ENCODE measurements around the gene AUP1. TPM values are rescaled to one million over a fixed set of nuclear protein-coding genes. Genes with fewer than 3 reads are reported as not detected.

Gene AUP1
- polyA plus RNA-seq, 1 donor from 2014 or later = 153 TPM

DNA sequence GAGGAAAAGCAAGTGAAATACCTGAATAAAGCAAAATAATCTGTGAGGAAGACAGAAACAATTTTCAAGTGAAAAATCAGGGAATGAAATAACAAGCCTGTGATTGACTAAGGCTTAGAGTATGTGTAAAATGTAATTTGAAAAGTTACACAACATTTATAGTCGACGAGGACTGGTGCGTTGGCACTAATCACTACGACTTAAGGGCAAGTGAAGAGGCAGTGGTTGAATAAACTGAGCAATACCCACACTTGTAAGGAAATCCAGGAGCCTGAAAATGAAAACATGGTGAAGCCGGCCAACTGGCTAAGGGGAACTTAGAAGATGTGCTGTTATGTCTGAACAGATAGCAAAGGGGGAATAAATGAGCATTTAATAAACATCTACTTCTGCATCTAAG is 38.4 kb upstream of the AUP1 start:
- H3K4me3 ChIP-seq (ENCODE audit: low read length) = no peak overlapping the region
- H3K9me2 ChIP-seq (ENCODE audit: insufficient read depth, low read length) = no peaks in the 10 kb centered on the region
- H3F3A ChIP-seq (ENCODE audit: insufficient read depth, low read length, poor library complexity, severe bottlenecking) = no peaks in the 10 kb centered on the region
- no peak overlapping the region for H3K27ac ChIP-seq (ENCODE audit: low read length)
- TF ChIP-seq TAF1 (IDR thresholded peaks at IDR 0.05; ENCODE audit: low read depth) = no peak
- no peak for TF ChIP-seq EZH2 (IDR thresholded peaks at IDR 0.05; ENCODE audit: borderline replicate concordance, insufficient read depth, low read length, poor library complexity, severe bottlenecking)
- TF ChIP-seq MXI1 (conservative IDR thresholded peaks at IDR 0.05; ENCODE audit: poor library complexity, severe bottlenecking) = no peak
- TF ChIP-seq EP300 (conservative IDR thresholded peaks at IDR 0.05; ENCODE audit: poor library complexity, severe bottlenecking) = no peak
- no peak for TF ChIP-seq RAD21 (conservative IDR thresholded peaks at IDR 0.05)
- no peak for TF ChIP-seq SMC3 (conservative IDR thresholded peaks at IDR 0.05; ENCODE audit: poor library complexity)
- TF ChIP-seq REST (IDR thresholded peaks at IDR 0.05; ENCODE audit: borderline replicate concordance) = no peak
- no peak for TF ChIP-seq CTCF (IDR thresholded peaks at IDR 0.05; ENCODE audit: poor library complexity, severe bottlenecking)
- no peak for TF ChIP-seq POLR2AphosphoS5 (IDR thresholded peaks at IDR 0.05)
- no peak overlapping the region for H2AFZ ChIP-seq (ENCODE audit: low read depth, low read length)
- no peak overlapping the region for H3K9ac ChIP-seq (ENCODE audit: low read length)
- no peaks in the 10 kb centered on the region for H3K9me3 ChIP-seq (ENCODE audit: low read length)
- H3K4me2 ChIP-seq (ENCODE audit: low read length) = no peak overlapping the region
- H3K36me3 ChIP-seq (ENCODE audit: insufficient read depth, low read length) = no peaks in the 10 kb centered on the region
- H3K27me3 ChIP-seq (ENCODE audit: insufficient read depth, low read depth, low read length) = no peaks in the 10 kb centered on the region
- H4K20me1 ChIP-seq (ENCODE audit: insufficient read depth) = no peaks in the 10 kb centered on the region
- no peaks in the 10 kb centered on the region for H3K79me2 ChIP-seq (replicated peaks; ENCODE audit: insufficient read depth, low read length)

DNA sequence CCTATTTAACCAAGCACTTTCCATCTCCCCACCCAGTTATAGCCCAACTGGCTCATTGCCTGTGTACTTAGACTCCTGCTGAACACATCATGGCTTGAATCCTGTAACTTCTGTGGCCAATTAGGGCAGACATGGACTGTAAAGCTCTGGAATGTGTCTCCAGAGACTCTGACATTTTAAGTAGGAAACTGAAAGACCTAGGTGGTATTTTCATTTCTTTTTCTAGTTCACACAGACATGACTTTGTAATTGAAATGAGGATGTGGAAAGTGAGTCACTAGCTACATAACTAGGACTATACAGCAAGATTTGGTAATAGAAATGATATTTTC is 37.2 kb upstream of the AUP1 start:
- H3K9me2 ChIP-seq (ENCODE audit: insufficient read depth, low read length) = no peaks in the 10 kb centered on the region
- H3K4me3 ChIP-seq (ENCODE audit: low read length) = no peak overlapping the region
- no peaks in the 10 kb centered on the region for H3K36me3 ChIP-seq (ENCODE audit: insufficient read depth, low read length)
- H3K4me2 ChIP-seq (ENCODE audit: low read length) = no peak overlapping the region
- no peaks in the 10 kb centered on the region for H4K20me1 ChIP-seq (ENCODE audit: insufficient read depth)
- TF ChIP-seq POLR2AphosphoS5 (IDR thresholded peaks at IDR 0.05) (no peak), EP300 (conservative IDR thresholded peaks at IDR 0.05; ENCODE audit: poor library complexity, severe bottlenecking) (no peak), TAF1 (IDR thresholded peaks at IDR 0.05; ENCODE audit: low read depth) (no peak), RAD21 (conservative IDR thresholded peaks at IDR 0.05) (no peak), SMC3 (conservative IDR thresholded peaks at IDR 0.05; ENCODE audit: poor library complexity) (no peak), EZH2 (IDR thresholded peaks at IDR 0.05; ENCODE audit: borderline replicate concordance, insufficient read depth, low read length, poor library complexity, severe bottlenecking) (no peak), MXI1 (conservative IDR thresholded peaks at IDR 0.05; ENCODE audit: poor library complexity, severe bottlenecking) (no peak), REST (IDR thresholded peaks at IDR 0.05; ENCODE audit: borderline replicate concordance) (no peak), CTCF (IDR thresholded peaks at IDR 0.05; ENCODE audit: poor library complexity, severe bottlenecking) (no peak)
- H3K27me3 ChIP-seq (ENCODE audit: insufficient read depth, low read depth, low read length) = no peaks in the 10 kb centered on the region
- no peaks in the 10 kb centered on the region for H3F3A ChIP-seq (ENCODE audit: insufficient read depth, low read length, poor library complexity, severe bottlenecking)
- H2AFZ ChIP-seq (ENCODE audit: low read depth, low read length) = no peak overlapping the region
- no peak overlapping the region for H3K27ac ChIP-seq (ENCODE audit: low read length)
- H3K79me2 ChIP-seq (replicated peaks; ENCODE audit: insufficient read depth, low read length) = no peaks in the 10 kb centered on the region
- H3K9me3 ChIP-seq (ENCODE audit: low read length) = no peaks in the 10 kb centered on the region
- H3K9ac ChIP-seq (ENCODE audit: low read length) = no peak overlapping the region
